Vagina (tissue), 2 donors: ENCODE measurements around the gene MYPN. TPM values are rescaled to one million over a fixed set of nuclear protein-coding genes. Genes with fewer than 3 reads are reported as not detected.

Experiments
- DNase-seq, 2 donors: peaks; one replicate each; pipeline ENCODE4 v3.0.0-alpha.2; 2017; ENCODE audit errors: extremely low spot score in 2 of 2
- H3K27ac ChIP-seq: fragments of 200-600 bp; sonication (generic); one replicate; pipeline ENCODE4 v1.5.1; 2019
- H3K27me3 ChIP-seq: fragments of 200-600 bp; sonication (generic); one replicate; pipeline ENCODE4 v1.5.1; 2019
- H3K36me3 ChIP-seq, 2 donors: fragments of 200-600 bp; sonication (generic); one replicate each; pipeline ENCODE4 v1.5.1; 2017 to 2019
- H3K4me1 ChIP-seq: fragments of 200-600 bp; sonication (generic); one replicate; pipeline ENCODE4 v1.5.1; 2019
- H3K4me3 ChIP-seq, 2 donors: fragments of 200-600 bp; sonication (generic); 1 replicate in 1 of 2; 2 replicates in 1 of 2; pipeline ENCODE4 v1.5.1; 2016 to 2019
- H3K9me3 ChIP-seq: fragments of 200-600 bp; sonication (generic); one replicate; pipeline ENCODE4 v1.5.1; 2019
- CTCF ChIP-seq, 3 experiments: fragments of 450-650 bp in 2 of 3; fragments of 200-600 bp in 1 of 3; sonication (generic) in 1 of 3; IDR thresholded peaks; one replicate each; pipeline ENCODE4 v1.5.1; 2017 to 2019; ENCODE audit warnings: antibody characterized with exemption in 3 of 3, mild to moderate bottlenecking in 2 of 3, moderate library complexity in 2 of 3
- POLR2A ChIP-seq, 2 donors: fragments of 450-650 bp; IDR thresholded peaks; one replicate each; pipeline ENCODE4 v1.6.1; 2017; ENCODE audit warnings: antibody characterized with exemption in 2 of 2, mild to moderate bottlenecking in 2 of 2, moderate library complexity in 2 of 2
- POLR2AphosphoS5 ChIP-seq, 2 donors: sonication (generic); formaldehyde crosslinking; IDR thresholded peaks; one replicate each; pipeline ENCODE4 v1.9.0; 2017; ENCODE audit warnings: antibody characterized with exemption in 2 of 2, mild to moderate bottlenecking in 2 of 2, low read depth in 1 of 2; ENCODE audit not compliant: insufficient read depth in 1 of 2
- intact Hi-C: fragments of 100-400 bp; cut with DNase I; formaldehyde crosslinking; loops from one replicate; pipeline ENCODE4 v1.15.1; 2023
- total RNA-seq: library from RNA; depleted of rRNA; stranded (reverse); fragments of >200 nt; gene quantifications from one replicate; pipeline ENCODE4 v1.2.3, GENCODE V29; 2016

Gene MYPN
- total RNA-seq, 1 donor from 2014 or later = not detected

- Histone ChIP-seq H3K27ac (no peak overlapping the region), H3K27me3 (no peaks in the 10 kb centered on the region), H3K36me3 (no peaks in the 10 kb centered on the region), H3K4me1 (peaks cover 6% of the 10 kb centered on the region), H3K4me3 (no peak overlapping the region), H3K9me3 (no peaks in the 10 kb centered on the region)
- no peak for TF ChIP-seq CTCF (IDR thresholded peaks at IDR 0.05)
- no peak for TF ChIP-seq POLR2A (IDR thresholded peaks at IDR 0.05)
- no peak for TF ChIP-seq POLR2AphosphoS5 (IDR thresholded peaks at IDR 0.05; ENCODE audit: insufficient read depth in 1 of 2, low read depth in 1 of 2)
- intact Hi-C loops = no loop called here
- no peak for DNase-seq
Measured at GRCh38 chr10:68079434-68079833, 29.9 kb upstream of the MYPN start.

GRCh38 chr10:68080853-68081431 lies 28.3 kb upstream of the MYPN start:
- TF ChIP-seq POLR2AphosphoS5 (IDR thresholded peaks at IDR 0.05; ENCODE audit: insufficient read depth in 1 of 2, low read depth in 1 of 2) = no peak
- TF ChIP-seq CTCF (IDR thresholded peaks at IDR 0.05) = no peak
- TF ChIP-seq POLR2A (IDR thresholded peaks at IDR 0.05) = no peak
- intact Hi-C loops = no loop called here
- H3K27ac ChIP-seq = no peak overlapping the region
- DNase-seq = no peak
- H3K4me3 ChIP-seq = no peak overlapping the region
- no peaks in the 10 kb centered on the region for H3K27me3 ChIP-seq
- no peaks in the 10 kb centered on the region for H3K4me1 ChIP-seq
- no peaks in the 10 kb centered on the region for H3K36me3 ChIP-seq
- no peaks in the 10 kb centered on the region for H3K9me3 ChIP-seq

GRCh38 chr10:68081916-68082315 lies 27.4 kb upstream of the MYPN start:
- H3K36me3 ChIP-seq = no peaks in the 10 kb centered on the region
- DNase-seq = no peak
- no peaks in the 10 kb centered on the region for H3K9me3 ChIP-seq
- no peak overlapping the region for H3K27ac ChIP-seq
- no peaks in the 10 kb centered on the region for H3K27me3 ChIP-seq
- no peaks in the 10 kb centered on the region for H3K4me1 ChIP-seq
- no peak for TF ChIP-seq POLR2A (IDR thresholded peaks at IDR 0.05)
- TF ChIP-seq CTCF (IDR thresholded peaks at IDR 0.05) = no peak
- TF ChIP-seq POLR2AphosphoS5 (IDR thresholded peaks at IDR 0.05; ENCODE audit: insufficient read depth in 1 of 2, low read depth in 1 of 2) = no peak
- H3K4me3 ChIP-seq = no peak overlapping the region
- intact Hi-C loops = no loop called here

GRCh38 chr10:68082872-68083271 lies 26.4 kb upstream of the MYPN start:
- H3K36me3 ChIP-seq = no peaks in the 10 kb centered on the region
- H3K4me3 ChIP-seq = no peak overlapping the region
- no peaks in the 10 kb centered on the region for H3K27me3 ChIP-seq
- no peak overlapping the region for H3K27ac ChIP-seq
- intact Hi-C loops = no loop called here
- no peak for DNase-seq
- H3K9me3 ChIP-seq = no peaks in the 10 kb centered on the region
- TF ChIP-seq CTCF (IDR thresholded peaks at IDR 0.05) (no peak), POLR2AphosphoS5 (IDR thresholded peaks at IDR 0.05; ENCODE audit: insufficient read depth in 1 of 2, low read depth in 1 of 2) (no peak)
- no peaks in the 10 kb centered on the region for H3K4me1 ChIP-seq

GRCh38 chr10:68083953-68084352 lies 25.3 kb upstream of the MYPN start:
- TF ChIP-seq POLR2AphosphoS5 (IDR thresholded peaks at IDR 0.05; ENCODE audit: insufficient read depth in 1 of 2, low read depth in 1 of 2) (no peak), POLR2A (IDR thresholded peaks at IDR 0.05) (no peak), CTCF (IDR thresholded peaks at IDR 0.05) (no peak)
- no peak overlapping the region for H3K4me3 ChIP-seq
- H3K27me3 ChIP-seq = no peaks in the 10 kb centered on the region
- intact Hi-C loops = no loop called here
- DNase-seq = no peak
- no peaks in the 10 kb centered on the region for H3K4me1 ChIP-seq
- no peaks in the 10 kb centered on the region for H3K36me3 ChIP-seq
- no peak overlapping the region for H3K27ac ChIP-seq
- H3K9me3 ChIP-seq = no peaks in the 10 kb centered on the region
